NCI-H748 treated with DMSO at 0.1 percent for 48 hours (cell line): ENCODE results near the gene DMXL1.

Experiments
- DNase-seq: peaks from one replicate; lab custom pipeline; 2025; lab: John Stamatoyannopoulos, UW

Gene DMXL1

GRCh38 chr5:119070828-119071560 lies at the start of gene DMXL1:
TSS of gene DMXL1 (plus strand) at chr5:119071087. CDS start at chr5:119071570, 483 bp downstream.
- DNase-seq: peak; percentile 95

GRCh38 chr5:119021149-119021732 lies 49.6 kb upstream of the DMXL1 start:
- DNase-seq: no peak

GRCh38 chr5:119022017-119022745 lies 48.7 kb upstream of the DMXL1 start:
- DNase-seq: no peak

GRCh38 chr5:119022773-119023172 lies 48.1 kb upstream of the DMXL1 start:
- DNase-seq: no peak

- no peak for DNase-seq
These were observed 42.3 kb upstream of the DMXL1 start for GRCh38 chr5:119028575-119028974.

- DNase-seq: no peak
These were observed 39.6 kb upstream of the DMXL1 start for GRCh38 chr5:119031011-119031886.

- no peak for DNase-seq
These were observed 39.0 kb upstream of the DMXL1 start for GRCh38 chr5:119031905-119032304.

- no peak for DNase-seq
These were observed 38.2 kb upstream of the DMXL1 start for GRCh38 chr5:119032656-119033055.

- no peak for DNase-seq
These were observed 37.8 kb upstream of the DMXL1 start for GRCh38 chr5:119033135-119033534.

- no peak for DNase-seq
These were observed 34.7 kb upstream of the DMXL1 start for GRCh38 chr5:119036101-119036762.

GRCh38 chr5:119037496-119038215 lies 33.2 kb upstream of the DMXL1 start:
- no peak for DNase-seq

- DNase-seq: no peak
These were observed 22.6 kb upstream of the DMXL1 start for GRCh38 chr5:119048246-119048645.

- no peak for DNase-seq
These were observed 20.9 kb upstream of the DMXL1 start for GRCh38 chr5:119049824-119050449.

- no peak for DNase-seq
These were observed 16.8 kb upstream of the DMXL1 start for GRCh38 chr5:119054101-119054500.

GRCh38 chr5:119055294-119055693 lies 15.6 kb upstream of the DMXL1 start:
- no peak for DNase-seq

GRCh38 chr5:119058979-119059529 lies 11.8 kb upstream of the DMXL1 start:
- no peak for DNase-seq

GRCh38 chr5:119059740-119060255 lies 11.1 kb upstream of the DMXL1 start:
- no peak for DNase-seq

- no peak for DNase-seq
These were observed 7.1 kb upstream of the DMXL1 start for GRCh38 chr5:119063579-119064379.

GRCh38 chr5:119067450-119067849 lies 3.4 kb upstream of the DMXL1 start:
- DNase-seq: no peak
